Neutrophil (primary cell): ENCODE measurements around the gene C9.

Experiments used
- H3K27ac ChIP-seq: fragments of 200-600 bp; sonication (generic); 2 replicates; pipeline ENCODE4 v1.5.1; 2016; ENCODE audit warnings: mild to moderate bottlenecking, moderate library complexity
- H3K27me3 ChIP-seq: fragments of 200-600 bp; sonication (generic); 2 replicates; pipeline ENCODE4 v1.6.0; 2016; ENCODE audit warnings: mild to moderate bottlenecking
- H3K36me3 ChIP-seq: fragments of 200-600 bp; sonication (generic); 2 replicates; pipeline ENCODE4 v1.5.1; 2017
- H3K4me1 ChIP-seq, 2 experiments: fragments of 200-600 bp in 1 of 2; sonication (generic) in 1 of 2; 1 replicate in 1 of 2; 2 replicates in 1 of 2; pipeline versions ENCODE4 v1.5.1 to v1.6.1; 2013 to 2016; ENCODE audit warnings: low read depth in 1 of 2, low read length in 1 of 2, mild to moderate bottlenecking in 1 of 2, moderate library complexity in 1 of 2; ENCODE audit not compliant: control insufficient read depth in 1 of 2, insufficient read depth in 1 of 2
- H3K4me3 ChIP-seq, 2 experiments: fragments of 200-600 bp in 1 of 2; sonication (generic) in 1 of 2; 1 replicate in 1 of 2; 2 replicates in 1 of 2; pipeline ENCODE4 v1.5.1; 2013 to 2016; ENCODE audit warnings: low read depth in 1 of 2, low read length in 1 of 2, mild to moderate bottlenecking in 1 of 2, moderate library complexity in 1 of 2
- H3K9me3 ChIP-seq: fragments of 200-600 bp; sonication (generic); 2 replicates; pipeline ENCODE4 v1.5.1; 2016
- TF ChIP-seq, protein P1 (sequence below): fragments of 200-600 bp; sonication (generic); IDR thresholded peaks from 2 replicates; pipeline ENCODE4 v1.5.1; 2016; ENCODE audit warnings: antibody characterized with exemption

The C9 gene

DNA sequence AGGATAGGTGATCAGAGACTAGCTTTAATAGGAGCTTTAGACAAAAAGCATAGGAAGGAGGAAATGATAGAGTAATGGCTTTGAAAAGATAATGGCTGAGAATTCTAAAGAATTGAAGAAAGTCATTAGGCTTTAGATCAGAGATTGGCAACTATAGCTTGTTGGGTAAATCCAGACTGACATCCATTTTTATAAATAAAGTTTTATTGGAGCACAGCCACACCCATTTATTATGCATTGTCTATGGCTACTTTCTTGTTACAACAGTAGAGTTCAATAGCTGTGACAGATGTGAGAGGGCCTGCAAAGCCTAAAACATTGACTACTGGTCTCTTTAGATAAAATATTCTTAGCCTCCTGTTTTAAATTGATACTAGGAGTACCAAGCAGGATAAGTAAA, 104.2 kb downstream of the C9 start:
- TF ChIP-seq, protein P1, sequence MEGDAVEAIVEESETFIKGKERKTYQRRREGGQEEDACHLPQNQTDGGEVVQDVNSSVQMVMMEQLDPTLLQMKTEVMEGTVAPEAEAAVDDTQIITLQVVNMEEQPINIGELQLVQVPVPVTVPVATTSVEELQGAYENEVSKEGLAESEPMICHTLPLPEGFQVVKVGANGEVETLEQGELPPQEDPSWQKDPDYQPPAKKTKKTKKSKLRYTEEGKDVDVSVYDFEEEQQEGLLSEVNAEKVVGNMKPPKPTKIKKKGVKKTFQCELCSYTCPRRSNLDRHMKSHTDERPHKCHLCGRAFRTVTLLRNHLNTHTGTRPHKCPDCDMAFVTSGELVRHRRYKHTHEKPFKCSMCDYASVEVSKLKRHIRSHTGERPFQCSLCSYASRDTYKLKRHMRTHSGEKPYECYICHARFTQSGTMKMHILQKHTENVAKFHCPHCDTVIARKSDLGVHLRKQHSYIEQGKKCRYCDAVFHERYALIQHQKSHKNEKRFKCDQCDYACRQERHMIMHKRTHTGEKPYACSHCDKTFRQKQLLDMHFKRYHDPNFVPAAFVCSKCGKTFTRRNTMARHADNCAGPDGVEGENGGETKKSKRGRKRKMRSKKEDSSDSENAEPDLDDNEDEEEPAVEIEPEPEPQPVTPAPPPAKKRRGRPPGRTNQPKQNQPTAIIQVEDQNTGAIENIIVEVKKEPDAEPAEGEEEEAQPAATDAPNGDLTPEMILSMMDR: no peak
- H3K27me3 ChIP-seq: no peaks in the 10 kb centered on the region
- no peak overlapping the region for H3K4me3 ChIP-seq
- H3K36me3 ChIP-seq: no peaks in the 10 kb centered on the region
- no peak overlapping the region for H3K27ac ChIP-seq
- H3K9me3 ChIP-seq: no peaks in the 10 kb centered on the region
- peaks cover 63 to 64% of the 10 kb centered on the region in 2 experiments for H3K4me1 ChIP-seq

DNA sequence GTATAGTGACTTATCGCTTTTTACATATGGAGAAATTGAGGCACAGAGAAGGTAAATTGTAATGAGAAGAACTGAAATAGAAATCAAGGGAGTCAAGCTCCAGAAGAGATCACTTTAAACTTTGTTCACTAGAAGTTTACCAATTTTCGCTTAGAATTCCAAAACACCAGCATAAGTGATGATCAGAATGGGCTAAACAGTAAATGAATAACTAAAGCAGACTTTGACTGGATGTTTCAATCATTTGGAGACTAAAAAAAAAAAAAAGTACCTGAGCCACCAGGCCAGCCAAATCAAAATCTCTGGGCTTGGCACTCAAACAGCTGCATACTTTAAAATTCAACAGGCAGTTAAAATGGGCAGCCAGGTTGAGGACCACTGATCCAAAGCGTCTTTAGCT, 106.7 kb downstream of the C9 start:
- Histone ChIP-seq H3K4me1 (peaks cover 63 to 68% of the 10 kb centered on the region in 2 experiments), H3K27ac (peak overlapping the region; percentile 83)
- TF ChIP-seq, protein P1: no peak

DNA sequence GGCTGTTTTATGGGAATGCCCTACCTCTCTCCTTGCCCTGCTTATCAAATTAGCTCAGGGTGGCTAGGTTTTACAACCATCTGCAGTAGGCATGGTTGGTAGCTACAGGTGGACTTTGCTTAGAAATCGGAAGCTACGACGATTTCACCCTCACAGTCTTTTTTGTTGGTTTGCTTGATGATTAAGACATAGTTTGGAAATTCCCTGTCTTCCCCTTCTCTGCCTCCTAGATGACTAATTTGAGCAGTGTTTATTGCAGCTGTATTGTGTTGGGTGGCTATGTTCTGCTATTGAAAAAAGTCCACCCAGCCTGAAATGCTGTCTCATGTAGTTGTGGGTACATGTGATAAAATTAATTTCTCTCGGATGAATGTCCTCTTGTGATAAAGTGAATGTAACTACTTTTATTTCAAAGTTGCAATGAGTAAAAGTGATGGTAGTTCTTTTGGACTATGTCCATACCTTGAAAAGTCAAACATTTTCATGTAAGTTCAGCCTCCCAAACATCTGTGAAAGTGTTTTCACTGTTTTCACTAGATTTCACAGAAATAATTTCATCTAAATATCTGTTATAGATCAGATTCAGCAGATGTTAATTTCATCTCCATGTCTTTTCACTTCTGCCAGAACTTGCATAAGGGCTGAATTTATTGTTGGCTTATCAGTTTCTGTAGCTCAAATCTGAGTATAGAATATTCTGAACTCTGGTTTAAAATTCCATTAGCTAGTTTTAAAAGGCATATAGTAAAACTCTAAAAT, 107.6 kb downstream of the C9 start:
- Histone ChIP-seq H3K9me3 (no peaks in the 10 kb centered on the region), H3K27me3 (no peaks in the 10 kb centered on the region), H3K4me3 (peak overlapping the region; percentile 43 to 47), H3K27ac (peak overlapping the region; percentile 83), H3K36me3 (no peaks in the 10 kb centered on the region), H3K4me1 (peaks cover 64 to 70% of the 10 kb centered on the region in 2 experiments)
- TF ChIP-seq, protein P1: no peak

More for the DNA sequence above, 106.7 kb downstream of the C9 start:
- no peaks in the 10 kb centered on the region for H3K36me3 ChIP-seq
- no peak overlapping the region for H3K4me3 ChIP-seq
- H3K27me3 ChIP-seq: no peaks in the 10 kb centered on the region
- H3K9me3 ChIP-seq: no peaks in the 10 kb centered on the region

DNA sequence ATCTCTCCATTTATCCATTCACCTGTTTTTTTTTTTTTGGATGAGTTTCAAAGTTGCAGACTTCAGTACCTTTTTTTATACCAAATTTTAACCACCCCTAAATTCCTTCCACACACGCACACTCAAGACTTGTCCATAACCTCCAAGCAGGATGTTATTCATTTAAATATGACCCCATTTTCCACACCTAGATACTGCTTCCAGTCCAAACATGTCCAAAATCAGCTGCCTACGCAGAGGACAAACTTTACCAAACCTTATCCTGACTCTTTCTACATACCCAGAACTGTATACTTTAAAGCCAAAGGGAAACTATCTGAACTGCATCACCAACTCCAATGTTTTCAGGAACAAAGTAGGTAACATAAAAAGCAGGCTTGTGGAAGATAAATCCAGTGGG, 108.9 kb downstream of the C9 start:
- peak overlapping the region; percentile 83 for H3K27ac ChIP-seq
- no peaks in the 10 kb centered on the region for H3K9me3 ChIP-seq

DNA sequence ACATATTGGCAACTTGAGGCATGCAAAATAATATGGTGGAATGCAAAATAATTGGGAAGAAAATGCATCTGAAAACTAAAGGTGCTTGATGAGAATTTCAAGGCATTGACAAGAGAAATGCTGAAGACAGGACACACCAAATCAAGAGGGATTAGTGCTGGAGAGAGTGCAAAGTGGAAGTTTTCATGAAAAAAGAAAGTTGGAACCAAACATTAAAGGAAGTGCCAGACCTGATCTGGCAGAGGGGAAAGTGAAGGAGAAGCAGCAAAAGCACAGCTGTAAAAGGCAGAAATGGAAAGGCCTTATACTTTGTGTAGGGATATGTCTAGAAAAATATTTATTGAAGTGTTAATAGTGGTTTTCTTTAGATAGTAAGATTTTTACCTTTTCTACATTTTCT, 109.6 kb downstream of the C9 start:
- Histone ChIP-seq H3K4me3 (no peak overlapping the region), H3K27me3 (no peaks in the 10 kb centered on the region), H3K27ac (peak overlapping the region; percentile 83), H3K4me1 (peaks cover 64 to 70% of the 10 kb centered on the region in 2 experiments), H3K36me3 (no peaks in the 10 kb centered on the region), H3K9me3 (peaks cover 5% of the 10 kb centered on the region)
- TF ChIP-seq, protein P1: no peak

More for the DNA sequence above, 108.9 kb downstream of the C9 start:
- Histone ChIP-seq H3K36me3 (no peaks in the 10 kb centered on the region), H3K4me1 (peaks cover 64 to 70% of the 10 kb centered on the region in 2 experiments), H3K4me3 (no peak overlapping the region), H3K27me3 (no peaks in the 10 kb centered on the region)
- TF ChIP-seq, protein P1: no peak
